Measurements from ENCODE around the gene PLEKHG7.

DNA sequence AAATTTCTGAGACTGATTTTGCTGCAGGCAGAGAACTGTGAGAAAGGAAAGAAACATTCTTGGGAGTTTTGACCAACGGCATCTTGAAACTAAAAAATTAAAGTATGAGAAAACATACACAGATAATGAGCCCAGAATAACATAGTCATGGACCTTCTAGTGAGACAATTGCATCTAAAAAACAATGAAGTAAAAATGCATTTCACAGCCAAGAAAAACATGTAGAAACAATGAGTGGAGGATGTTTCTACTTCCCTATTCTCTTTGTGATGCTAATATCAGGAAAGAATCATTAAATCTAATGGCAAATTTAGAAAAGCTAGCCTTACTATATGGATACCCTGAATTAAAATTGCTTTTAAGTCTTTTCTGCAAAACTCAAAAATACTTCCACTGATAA, 12.2 kb upstream of the PLEKHG7 start:
- TF ChIP-seq, protein P1, sequence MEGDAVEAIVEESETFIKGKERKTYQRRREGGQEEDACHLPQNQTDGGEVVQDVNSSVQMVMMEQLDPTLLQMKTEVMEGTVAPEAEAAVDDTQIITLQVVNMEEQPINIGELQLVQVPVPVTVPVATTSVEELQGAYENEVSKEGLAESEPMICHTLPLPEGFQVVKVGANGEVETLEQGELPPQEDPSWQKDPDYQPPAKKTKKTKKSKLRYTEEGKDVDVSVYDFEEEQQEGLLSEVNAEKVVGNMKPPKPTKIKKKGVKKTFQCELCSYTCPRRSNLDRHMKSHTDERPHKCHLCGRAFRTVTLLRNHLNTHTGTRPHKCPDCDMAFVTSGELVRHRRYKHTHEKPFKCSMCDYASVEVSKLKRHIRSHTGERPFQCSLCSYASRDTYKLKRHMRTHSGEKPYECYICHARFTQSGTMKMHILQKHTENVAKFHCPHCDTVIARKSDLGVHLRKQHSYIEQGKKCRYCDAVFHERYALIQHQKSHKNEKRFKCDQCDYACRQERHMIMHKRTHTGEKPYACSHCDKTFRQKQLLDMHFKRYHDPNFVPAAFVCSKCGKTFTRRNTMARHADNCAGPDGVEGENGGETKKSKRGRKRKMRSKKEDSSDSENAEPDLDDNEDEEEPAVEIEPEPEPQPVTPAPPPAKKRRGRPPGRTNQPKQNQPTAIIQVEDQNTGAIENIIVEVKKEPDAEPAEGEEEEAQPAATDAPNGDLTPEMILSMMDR (IDR thresholded peaks at IDR 0.05): no peak
- TF ChIP-seq POLR2A (IDR thresholded peaks at IDR 0.05): no peak
